ENCODE results near the gene GIMAP7.

The GIMAP7 gene

GRCh38 chr7:150564006-150564405 is 49.3 kb downstream of the GIMAP7 start:
- DNase-seq (ENCODE audit: low read depth) = no peak
- no peak overlapping the region for H3K4me3 ChIP-seq (ENCODE audit: low read depth, low read length)
- no peak for TF ChIP-seq CTCF (IDR thresholded peaks at IDR 0.05; ENCODE audit: control insufficient read depth, extremely low read depth, insufficient read depth)

DNA sequence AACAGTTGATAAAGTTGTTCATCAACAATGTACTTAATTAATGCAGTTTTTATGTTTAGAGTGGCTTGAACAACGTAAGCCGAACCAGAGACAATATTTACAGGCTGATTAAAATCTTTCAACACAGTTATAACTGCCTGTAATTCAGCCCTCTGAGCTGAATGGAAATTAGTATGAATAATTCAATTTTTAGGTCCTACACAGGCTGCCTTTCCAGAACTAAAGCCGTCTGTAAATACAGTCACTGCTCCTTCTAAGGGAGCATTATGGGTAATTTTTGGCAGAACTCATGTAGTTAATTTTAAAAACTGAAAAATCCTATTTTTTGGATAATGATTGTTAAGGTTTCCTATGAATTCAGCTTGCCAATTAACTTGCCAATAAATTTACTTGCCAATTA is 49.9 kb downstream of the GIMAP7 start:
- TF ChIP-seq CTCF (IDR thresholded peaks at IDR 0.05; ENCODE audit: control insufficient read depth, extremely low read depth, insufficient read depth) = no peak
- no peak for DNase-seq (ENCODE audit: low read depth)
- no peak overlapping the region for H3K4me3 ChIP-seq (ENCODE audit: low read depth, low read length)

DNA sequence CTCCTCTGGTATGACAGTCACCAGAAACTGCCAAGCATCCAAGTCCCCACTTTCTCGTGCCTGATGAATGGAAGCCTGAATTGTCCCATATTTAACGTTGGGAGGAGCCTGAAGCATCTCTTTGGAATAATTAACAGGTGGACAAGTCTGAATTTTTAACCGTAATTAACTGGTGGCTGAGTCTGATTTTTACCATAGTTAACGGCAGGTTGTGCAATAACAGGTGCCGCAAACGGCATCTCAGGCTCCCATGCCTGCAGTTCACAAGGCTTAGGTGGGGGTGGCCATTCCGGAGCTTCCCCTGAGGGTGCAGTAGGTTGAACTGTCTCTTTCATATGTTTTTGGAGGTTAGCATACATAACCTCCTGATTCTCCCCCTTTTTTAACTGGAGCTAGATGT is 50.6 kb downstream of the GIMAP7 start:
- TF ChIP-seq CTCF (IDR thresholded peaks at IDR 0.05; ENCODE audit: control insufficient read depth, extremely low read depth, insufficient read depth) = no peak
- no peak for DNase-seq (ENCODE audit: low read depth)
- no peak overlapping the region for H3K4me3 ChIP-seq (ENCODE audit: low read depth, low read length)

GRCh38 chr7:150566123-150566522 is 51.5 kb downstream of the GIMAP7 start:
- no peak for DNase-seq (ENCODE audit: low read depth)
- TF ChIP-seq CTCF (IDR thresholded peaks at IDR 0.05; ENCODE audit: control insufficient read depth, extremely low read depth, insufficient read depth) = no peak
- no peak overlapping the region for H3K4me3 ChIP-seq (ENCODE audit: low read depth, low read length)

GRCh38 chr7:150566572-150566971 is 51.9 kb downstream of the GIMAP7 start:
- no peak for TF ChIP-seq CTCF (IDR thresholded peaks at IDR 0.05; ENCODE audit: control insufficient read depth, extremely low read depth, insufficient read depth)
- no peak overlapping the region for H3K4me3 ChIP-seq (ENCODE audit: low read depth, low read length)
- no peak for DNase-seq (ENCODE audit: low read depth)

DNA sequence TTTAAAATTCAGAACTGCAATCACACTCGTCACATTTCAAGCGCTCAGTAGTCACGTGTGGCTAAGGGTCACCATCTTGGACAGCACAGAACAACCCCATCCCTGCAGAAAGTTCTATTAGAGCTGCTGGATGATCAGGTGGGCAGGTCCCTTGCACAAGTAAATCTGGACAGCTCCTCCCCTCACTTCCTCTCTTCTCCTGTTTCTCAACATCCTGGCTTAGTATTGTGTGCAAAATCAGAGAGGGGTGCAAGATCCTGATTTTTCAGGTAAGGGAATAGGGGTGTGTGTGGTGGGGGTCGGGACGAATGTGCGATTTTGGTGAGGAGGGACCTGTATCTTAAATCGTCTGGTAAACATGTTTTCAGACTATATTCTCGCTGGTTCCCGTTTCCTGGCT is 52.5 kb downstream of the GIMAP7 start, which contains the start of gene GIMAP4:
GIMAP4 (plus strand) TSS at position 222 of the 400 bp plus-strand sequence. CDS start 2,512 bp downstream, outside the sequence.
- no peak for TF ChIP-seq CTCF (IDR thresholded peaks at IDR 0.05; ENCODE audit: control insufficient read depth, extremely low read depth, insufficient read depth)
- DNase-seq (ENCODE audit: low read depth) = no peak
- H3K4me3 ChIP-seq (ENCODE audit: low read depth, low read length) = no peak within 1 kb of the TSS

DNA sequence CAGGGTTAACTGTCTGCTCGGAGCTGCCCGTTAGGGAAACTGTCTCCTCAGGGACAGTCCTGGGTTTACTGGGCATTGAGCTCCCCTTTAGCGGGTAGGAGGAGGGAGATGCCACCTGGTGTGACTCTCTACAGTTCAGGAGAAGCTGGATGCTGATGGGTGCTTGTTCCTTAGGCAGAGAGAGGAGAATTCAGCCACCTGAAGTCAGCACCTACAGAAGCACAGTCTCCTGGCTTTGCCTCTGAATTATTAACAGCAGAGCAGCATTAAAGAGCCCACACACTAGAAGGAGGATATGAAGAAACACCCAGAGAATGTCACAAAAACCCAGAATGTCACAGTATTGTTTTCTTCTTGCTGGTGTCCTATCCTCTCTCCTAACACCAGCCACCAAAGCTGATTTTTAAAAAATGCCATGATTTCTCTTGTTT is 53.2 kb downstream of the GIMAP7 start:
- no peak overlapping the region for H3K4me3 ChIP-seq (ENCODE audit: low read depth, low read length)
- no peak for TF ChIP-seq CTCF (IDR thresholded peaks at IDR 0.05; ENCODE audit: control insufficient read depth, extremely low read depth, insufficient read depth)
- no peak for DNase-seq (ENCODE audit: low read depth)
